CD4-positive, alpha-beta memory T cell (primary cell): ENCODE results near the gene CPLANE1. TPM values are rescaled to one million over a fixed set of nuclear protein-coding genes. Genes with fewer than 3 reads are reported as not detected.
"Not testable (repeated sequence)": the region's sequence is repeated elsewhere in the genome, so short reads cannot be mapped to it uniquely, and the experiment has no call there.

Source experiments
- CTCF ChIA-PET: fragments of 350-600 bp; sonication (Branson Sonifier 250); formaldehyde crosslinking; loops from one replicate; lab custom pipeline; 2021; ENCODE audit warnings: inconsistent platforms; ENCODE audit not compliant: partially characterized antibody; lab: Charles Lee
- POLR2A ChIA-PET: fragments of 350-600 bp; sonication (Branson Sonifier 250); formaldehyde crosslinking; loops from one replicate; lab custom pipeline; 2021; ENCODE audit not compliant: partially characterized antibody; lab: Charles Lee
- DNase-seq, 5 donors: peaks; one replicate each; pipeline versions ENCODE4 v3.0.0 to v3.0.0-alpha.2; 2020 to 2022; ENCODE audit warnings: mixed read lengths in 1 of 5
- H3K27ac ChIP-seq: one replicate; pipeline ENCODE4 v1.7.0; 2013; ENCODE audit warnings: low read depth, low read length
- H3K27me3 ChIP-seq: 2 replicates; pipeline ENCODE4 v1.7.0; 2013; ENCODE audit warnings: mild to moderate bottlenecking, low read length, moderate library complexity; ENCODE audit not compliant: insufficient read depth
- H3K36me3 ChIP-seq: 2 replicates; pipeline ENCODE4 v1.7.0; 2013; ENCODE audit warnings: mild to moderate bottlenecking, low read length, moderate library complexity; ENCODE audit not compliant: insufficient read depth
- H3K4me1 ChIP-seq: 2 replicates; pipeline ENCODE4 v1.7.0; 2013; ENCODE audit warnings: mild to moderate bottlenecking, low read length, moderate library complexity; ENCODE audit not compliant: insufficient read depth
- H3K4me3 ChIP-seq, 2 donors: one replicate each; pipeline ENCODE4 v1.7.0; 2013; ENCODE audit warnings: low read length in 2 of 2, mild to moderate bottlenecking in 1 of 2
- H3K9me3 ChIP-seq, 2 donors: one replicate each; pipeline ENCODE4 v1.7.0; 2013; ENCODE audit warnings: low read length in 2 of 2, control low read depth in 1 of 2; ENCODE audit not compliant: control insufficient read depth in 1 of 2
- H3K27ac Mint-ChIP-seq, 7 donors: one replicate each; pipeline ENCODE4 v1.8.0; 2020 to 2021; ENCODE audit warnings: mixed read lengths in 7 of 7, mild to moderate bottlenecking in 6 of 7, inconsistent platforms in 3 of 7, moderate library complexity in 3 of 7
- H3K27me3 Mint-ChIP-seq, 2 donors: one replicate each; pipeline ENCODE4 v1.8.0; 2020 to 2021; ENCODE audit warnings: mixed read lengths in 2 of 2
- H3K36me3 Mint-ChIP-seq, 2 donors: one replicate each; pipeline ENCODE4 v1.8.0; 2020 to 2021; ENCODE audit warnings: mixed read lengths in 2 of 2, inconsistent platforms in 1 of 2, mild to moderate bottlenecking in 1 of 2
- H3K4me1 Mint-ChIP-seq, 4 donors: one replicate each; pipeline ENCODE4 v1.8.0; 2020 to 2021; ENCODE audit warnings: mixed read lengths in 4 of 4, mild to moderate bottlenecking in 1 of 4
- H3K4me3 Mint-ChIP-seq, 8 donors: one replicate each; pipeline ENCODE4 v1.8.0; 2020 to 2021; ENCODE audit warnings: mixed read lengths in 8 of 8, mild to moderate bottlenecking in 7 of 8, moderate library complexity in 6 of 8, inconsistent platforms in 3 of 8
- H3K9me3 Mint-ChIP-seq, 8 donors: one replicate each; pipeline ENCODE4 v1.8.0; 2020 to 2021; ENCODE audit warnings: mixed read lengths in 8 of 8, mild to moderate bottlenecking in 5 of 8, inconsistent platforms in 3 of 8, moderate library complexity in 1 of 8
- intact Hi-C: fragments of 100-400 bp; cut with micrococcal nuclease; formaldehyde crosslinking; loops from one replicate; pipeline ENCODE4 v1.15.1; 2023
- polyA plus RNA-seq, 2 donors: library from polyadenylated mRNA; unstranded; fragments of 300-500 nt; fragmentation: Illumina TruSeq; gene quantifications; one replicate each; pipeline ENCODE4 v1.2.3, GENCODE V29; 2021
- total RNA-seq, 2 experiments: library from RNA; stranded (reverse); gene quantifications; one replicate each; pipeline ENCODE4 v1.2.3, GENCODE V29; 2021

Gene CPLANE1
- total and polyA plus RNA-seq, 4 experiments from 2014 or later, result 0.09 to 8.5 (median 4.0) TPM

GRCh38 chr5:37088009-37088408 lies 161.2 kb downstream of the CPLANE1 start:
- no peaks in the 10 kb centered on the region for H3K27me3 ChIP-seq
- peaks cover 0 to 2% (median 0%) of the 10 kb centered on the region in 8 donors for H3K9me3 Mint-ChIP-seq
- H3K4me3 Mint-ChIP-seq, result no peak overlapping the region
- intact Hi-C loops, result no loop called here
- peaks cover 7 to 36% of the 10 kb centered on the region in 2 donors for H3K36me3 Mint-ChIP-seq
- H3K27ac ChIP-seq, result no peak overlapping the region
- DNase-seq, result no peak
- H3K4me1 ChIP-seq, result no peaks in the 10 kb centered on the region
- no peaks in the 10 kb centered on the region for H3K27me3 Mint-ChIP-seq
- H3K9me3 ChIP-seq, result no peaks in the 10 kb centered on the region
- H3K4me3 ChIP-seq, result no peak overlapping the region
- H3K36me3 ChIP-seq, result no peaks in the 10 kb centered on the region
- H3K4me1 Mint-ChIP-seq, result no peaks in the 10 kb centered on the region
- CTCF ChIA-PET, result no interaction called here
- H3K27ac Mint-ChIP-seq, result no peak overlapping the region
- POLR2A ChIA-PET, result no interaction called here

GRCh38 chr5:37086466-37087173 lies 162.6 kb downstream of the CPLANE1 start:
- DNase-seq, result no peak
- Histone ChIP-seq H3K4me1 (no peaks in the 10 kb centered on the region), H3K4me3 (no peak overlapping the region), H3K9me3 (no peaks in the 10 kb centered on the region), H3K36me3 (no peaks in the 10 kb centered on the region), H3K27me3 (no peaks in the 10 kb centered on the region), H3K27ac (no peak overlapping the region)
- Mint-ChIP-seq H3K27ac (no peak overlapping the region), H3K27me3 (no peaks in the 10 kb centered on the region), H3K36me3 (peaks cover 12 to 36% of the 10 kb centered on the region in 2 donors), H3K4me1 (no peaks in the 10 kb centered on the region), H3K4me3 (no peak overlapping the region), H3K9me3 (peaks cover 0 to 2% (median 0%) of the 10 kb centered on the region in 8 donors)
- CTCF ChIA-PET, result no interaction called here
- POLR2A ChIA-PET, result no interaction called here
- intact Hi-C loops, result no loop called here

GRCh38 chr5:37086026-37086425 lies 163.2 kb downstream of the CPLANE1 start:
- H3K36me3 ChIP-seq, DNase-seq, H3K27ac ChIP-seq, H3K4me3 ChIP-seq, H3K4me3 Mint-ChIP-seq, CTCF ChIA-PET, H3K9me3 ChIP-seq, H3K27ac Mint-ChIP-seq, H3K27me3 Mint-ChIP-seq, H3K9me3 Mint-ChIP-seq, intact Hi-C loops, POLR2A ChIA-PET, H3K4me1 ChIP-seq, H3K27me3 ChIP-seq, H3K4me1 Mint-ChIP-seq: not testable (repeated sequence)
- peaks cover 12 to 36% of the 10 kb centered on the region in 2 donors for H3K36me3 Mint-ChIP-seq

- intact Hi-C loops, POLR2A ChIA-PET, H3K4me3 Mint-ChIP-seq, DNase-seq, H3K4me1 Mint-ChIP-seq, H3K27ac ChIP-seq, H3K36me3 ChIP-seq, H3K27me3 ChIP-seq, H3K9me3 Mint-ChIP-seq, H3K27me3 Mint-ChIP-seq, H3K4me3 ChIP-seq, H3K27ac Mint-ChIP-seq, H3K4me1 ChIP-seq, H3K9me3 ChIP-seq: not testable (repeated sequence)
- H3K36me3 Mint-ChIP-seq, result peaks cover 28 to 53% of the 10 kb centered on the region in 2 donors
- CTCF ChIA-PET, result interaction anchor here (0.6 kb wide), 1 partner anchor 353 kb away, joined by 5 read pairs; no protein-coding TSS in a partner anchor
These were observed 166.2 kb downstream of the CPLANE1 start for GRCh38 chr5:37082977-37083376.

- H3K27ac ChIP-seq, result no peak overlapping the region
- Mint-ChIP-seq H3K27me3 (no peaks in the 10 kb centered on the region), H3K9me3 (peaks cover 0 to 3% (median 0%) of the 10 kb centered on the region in 8 donors), H3K36me3 (peaks cover 27 to 46% of the 10 kb centered on the region in 2 donors), H3K4me3 (peak overlapping the region in 1 of 8 donors; percentile 4), H3K4me1 (no peaks in the 10 kb centered on the region), H3K27ac (no peak overlapping the region)
- ChIA-PET CTCF (interaction anchor here (0.6 to 1.5 kb wide), 2 partner anchors 10 to 353 kb away, joined by 3 to 5 read pairs; no protein-coding TSS in a partner anchor), POLR2A (interaction anchor here (0.9 kb wide), 1 partner anchor 10 kb away, joined by 3 read pairs; no protein-coding TSS in a partner anchor)
- H3K36me3 ChIP-seq, result no peaks in the 10 kb centered on the region
- intact Hi-C loops, result no loop called here
- H3K27me3 ChIP-seq, result no peaks in the 10 kb centered on the region
- no peaks in the 10 kb centered on the region for H3K4me1 ChIP-seq
- no peak overlapping the region for H3K4me3 ChIP-seq
- DNase-seq, result no peak
- H3K9me3 ChIP-seq, result no peaks in the 10 kb centered on the region
These were observed 168.5 kb downstream of the CPLANE1 start for GRCh38 chr5:37080697-37081096.

GRCh38 chr5:37077146-37077545 lies 172.0 kb downstream of the CPLANE1 start:
- H3K36me3 Mint-ChIP-seq, result peaks cover 19 to 22% of the 10 kb centered on the region in 2 donors
- peaks cover 0 to 3% (median 0%) of the 10 kb centered on the region in 8 donors for H3K9me3 Mint-ChIP-seq
- intact Hi-C loops, result no loop called here
- ChIA-PET CTCF (no interaction called here), POLR2A (no interaction called here)
- no peak overlapping the region for H3K4me3 Mint-ChIP-seq
- no peaks in the 10 kb centered on the region for H3K27me3 Mint-ChIP-seq
- Histone ChIP-seq H3K36me3 (no peaks in the 10 kb centered on the region), H3K27me3 (no peaks in the 10 kb centered on the region), H3K9me3 (no peaks in the 10 kb centered on the region), H3K4me1 (no peaks in the 10 kb centered on the region), H3K4me3 (no peak overlapping the region), H3K27ac (no peak overlapping the region)
- DNase-seq, result no peak
- peak overlapping the region in 1 of 7 donors; percentile 73 for H3K27ac Mint-ChIP-seq
- H3K4me1 Mint-ChIP-seq, result no peaks in the 10 kb centered on the region

GRCh38 chr5:37075399-37075950 lies 173.7 kb downstream of the CPLANE1 start:
- Histone ChIP-seq H3K4me3 (no peak overlapping the region), H3K27me3 (no peaks in the 10 kb centered on the region), H3K4me1 (no peaks in the 10 kb centered on the region), H3K27ac (no peak overlapping the region), H3K9me3 (no peaks in the 10 kb centered on the region), H3K36me3 (no peaks in the 10 kb centered on the region)
- CTCF ChIA-PET, result no interaction called here
- H3K9me3 Mint-ChIP-seq, result peaks cover 0 to 3% (median 0%) of the 10 kb centered on the region in 8 donors
- no peaks in the 10 kb centered on the region for H3K4me1 Mint-ChIP-seq
- no peak for DNase-seq
- intact Hi-C loops, result no loop called here
- H3K27ac Mint-ChIP-seq, result no peak overlapping the region
- H3K36me3 Mint-ChIP-seq, result peaks cover 17 to 19% of the 10 kb centered on the region in 2 donors
- H3K27me3 Mint-ChIP-seq, result no peaks in the 10 kb centered on the region
- H3K4me3 Mint-ChIP-seq, result no peak overlapping the region
- POLR2A ChIA-PET, result no interaction called here
